Kidney glomerular epithelial cell (primary cell): ENCODE data around the gene MMS19.

ENCODE experiments used
- DNase-seq: peaks from one replicate; lab custom pipeline; 2025; lab: John Stamatoyannopoulos, UW

The MMS19 gene, protein sequence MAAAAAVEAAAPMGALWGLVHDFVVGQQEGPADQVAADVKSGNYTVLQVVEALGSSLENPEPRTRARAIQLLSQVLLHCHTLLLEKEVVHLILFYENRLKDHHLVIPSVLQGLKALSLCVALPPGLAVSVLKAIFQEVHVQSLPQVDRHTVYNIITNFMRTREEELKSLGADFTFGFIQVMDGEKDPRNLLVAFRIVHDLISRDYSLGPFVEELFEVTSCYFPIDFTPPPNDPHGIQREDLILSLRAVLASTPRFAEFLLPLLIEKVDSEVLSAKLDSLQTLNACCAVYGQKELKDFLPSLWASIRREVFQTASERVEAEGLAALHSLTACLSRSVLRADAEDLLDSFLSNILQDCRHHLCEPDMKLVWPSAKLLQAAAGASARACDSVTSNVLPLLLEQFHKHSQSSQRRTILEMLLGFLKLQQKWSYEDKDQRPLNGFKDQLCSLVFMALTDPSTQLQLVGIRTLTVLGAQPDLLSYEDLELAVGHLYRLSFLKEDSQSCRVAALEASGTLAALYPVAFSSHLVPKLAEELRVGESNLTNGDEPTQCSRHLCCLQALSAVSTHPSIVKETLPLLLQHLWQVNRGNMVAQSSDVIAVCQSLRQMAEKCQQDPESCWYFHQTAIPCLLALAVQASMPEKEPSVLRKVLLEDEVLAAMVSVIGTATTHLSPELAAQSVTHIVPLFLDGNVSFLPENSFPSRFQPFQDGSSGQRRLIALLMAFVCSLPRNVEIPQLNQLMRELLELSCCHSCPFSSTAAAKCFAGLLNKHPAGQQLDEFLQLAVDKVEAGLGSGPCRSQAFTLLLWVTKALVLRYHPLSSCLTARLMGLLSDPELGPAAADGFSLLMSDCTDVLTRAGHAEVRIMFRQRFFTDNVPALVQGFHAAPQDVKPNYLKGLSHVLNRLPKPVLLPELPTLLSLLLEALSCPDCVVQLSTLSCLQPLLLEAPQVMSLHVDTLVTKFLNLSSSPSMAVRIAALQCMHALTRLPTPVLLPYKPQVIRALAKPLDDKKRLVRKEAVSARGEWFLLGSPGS

DNA sequence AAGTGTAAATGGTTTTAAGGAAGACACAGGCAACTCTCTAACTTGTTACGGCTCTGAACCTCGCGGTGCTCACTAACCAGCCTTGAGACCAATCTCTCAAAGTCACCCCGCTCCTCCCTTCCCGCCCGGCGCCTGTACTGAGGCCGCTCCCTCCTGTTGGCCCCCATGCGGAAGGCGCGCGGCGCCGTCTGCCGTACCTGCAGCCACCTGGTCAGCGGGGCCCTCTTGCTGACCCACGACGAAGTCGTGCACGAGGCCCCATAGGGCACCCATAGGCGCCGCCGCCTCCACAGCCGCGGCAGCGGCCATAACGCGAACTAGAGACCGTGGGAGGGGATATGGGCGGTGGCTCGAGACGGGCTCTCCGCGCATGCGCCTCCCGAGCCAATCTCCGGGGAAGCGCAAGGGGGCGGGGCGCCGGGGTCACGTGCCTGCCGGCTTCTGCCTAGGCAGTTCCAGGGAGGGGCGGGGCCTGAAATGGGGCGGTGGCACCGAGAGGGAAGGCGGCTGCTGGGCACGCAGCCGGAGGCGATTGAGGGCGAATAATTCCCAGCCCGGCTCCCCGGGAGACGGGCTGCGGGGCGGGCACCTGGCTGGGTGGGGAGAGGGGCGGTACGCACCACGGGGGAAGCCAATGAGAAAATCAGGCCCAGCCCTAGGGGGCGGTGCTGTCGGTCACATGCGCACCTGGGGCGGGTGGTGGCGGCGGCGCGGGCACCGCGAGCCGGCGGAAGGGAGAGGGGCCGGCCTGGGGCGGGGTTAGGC lies at the start of gene MMS19:
Gene MMS19 (minus strand): TSS at position 347 of the 765 bp plus-strand sequence. CDS start 38 bp downstream, at position 309.
- peak; percentile 100 for DNase-seq

DNA sequence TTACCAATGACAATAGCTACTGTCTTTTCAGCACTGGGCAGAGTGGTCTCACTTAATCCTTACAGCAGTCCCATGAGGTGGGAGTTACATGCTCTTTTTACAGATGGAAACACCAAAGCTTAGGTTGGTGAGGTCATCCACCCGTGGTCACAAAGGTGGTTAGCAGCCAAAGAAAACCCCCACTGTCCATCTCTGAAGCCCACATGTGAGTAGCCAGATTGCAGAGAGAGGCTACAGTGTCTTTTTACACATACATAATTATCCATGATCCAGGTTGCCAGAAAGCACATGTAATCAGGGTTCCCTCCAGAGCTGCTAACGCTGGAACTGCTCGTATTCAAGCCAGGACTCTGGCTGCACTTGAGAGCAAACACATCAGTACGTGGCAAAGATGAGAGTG lies 49.7 kb upstream of the MMS19 start:
- DNase-seq, result no peak

DNA sequence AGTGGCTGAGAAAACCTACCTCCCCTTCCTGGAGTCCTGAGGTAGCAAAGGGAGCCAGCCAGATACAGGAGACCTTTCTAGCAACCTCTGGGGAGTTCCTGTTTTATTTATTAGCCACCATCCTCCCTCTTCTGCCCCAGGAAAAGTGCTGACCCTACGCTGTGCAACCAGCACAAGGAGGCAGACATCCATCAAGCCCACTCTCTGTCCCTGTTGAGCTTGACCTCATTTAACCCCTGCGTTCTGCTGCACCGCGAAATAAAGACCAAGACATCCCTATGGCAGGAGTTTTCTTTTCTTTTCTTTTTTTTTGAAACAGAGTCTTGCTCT lies 49.0 kb upstream of the MMS19 start:
- no peak for DNase-seq

DNA sequence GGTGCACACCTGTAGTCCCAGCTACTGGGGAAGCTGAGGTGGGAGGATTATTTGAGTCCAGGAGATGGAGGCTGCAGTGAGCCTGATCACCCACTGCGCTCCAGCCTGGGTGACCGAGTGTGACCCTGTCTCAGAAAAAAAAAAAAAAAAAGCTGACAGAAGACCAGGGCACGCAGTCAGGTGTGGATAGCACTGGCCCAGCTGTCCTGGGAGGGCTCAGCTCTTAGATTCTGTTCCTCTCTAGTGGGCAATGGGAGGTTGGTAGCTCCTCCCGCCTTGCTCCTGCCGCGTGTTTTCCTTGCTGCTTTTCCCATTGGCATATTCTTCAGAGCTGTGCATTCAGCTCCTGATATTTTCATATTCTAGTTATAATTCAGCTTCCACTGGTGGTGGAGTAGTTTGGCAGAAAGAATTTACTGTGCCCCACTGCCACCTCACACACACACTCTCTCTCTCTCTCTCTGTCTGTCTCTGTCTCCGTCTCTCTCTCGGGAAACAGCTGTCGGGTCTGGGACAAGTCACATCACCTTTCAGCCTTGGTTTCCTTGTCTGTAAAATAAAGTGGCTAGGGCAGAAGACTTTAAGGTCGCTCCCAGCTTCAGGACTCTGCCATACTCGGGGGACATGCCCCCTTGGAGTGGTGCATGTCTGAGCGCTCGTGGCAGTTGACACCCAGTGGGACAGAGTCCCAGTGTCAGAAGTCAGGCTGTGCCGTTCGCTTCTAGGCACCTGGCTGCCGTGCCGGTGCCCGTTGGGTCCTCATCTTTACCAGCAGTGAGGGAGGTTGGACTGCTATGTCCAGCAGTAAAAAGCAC lies 48.4 kb upstream of the MMS19 start:
- DNase-seq, result no peak

DNA sequence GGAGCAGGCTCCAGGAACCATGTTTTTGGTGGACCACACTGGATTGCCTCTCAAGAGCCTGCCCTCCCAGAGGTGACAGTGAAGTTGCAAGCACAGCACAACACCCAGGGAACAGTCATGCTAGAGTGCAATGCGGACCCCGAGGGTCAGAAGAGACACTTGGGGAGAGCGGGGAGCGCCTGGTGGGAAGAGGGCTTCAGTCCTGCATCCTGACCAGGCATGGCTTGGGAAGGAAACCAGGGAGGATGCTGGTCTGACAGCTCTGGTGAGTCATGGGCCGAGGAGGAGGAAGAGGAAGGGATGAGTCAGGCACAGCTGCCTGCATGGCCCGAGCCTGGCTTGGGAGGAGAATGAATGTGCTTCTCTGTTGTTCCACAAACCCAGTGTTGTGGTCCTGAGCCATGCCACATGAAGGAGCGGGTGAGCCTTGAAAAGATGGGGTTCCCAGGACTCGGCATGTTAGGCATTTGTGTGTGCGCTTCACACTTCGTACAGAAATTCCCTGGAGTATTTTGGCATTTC lies 44.9 kb upstream of the MMS19 start:
- peak; percentile 87 for DNase-seq

DNA sequence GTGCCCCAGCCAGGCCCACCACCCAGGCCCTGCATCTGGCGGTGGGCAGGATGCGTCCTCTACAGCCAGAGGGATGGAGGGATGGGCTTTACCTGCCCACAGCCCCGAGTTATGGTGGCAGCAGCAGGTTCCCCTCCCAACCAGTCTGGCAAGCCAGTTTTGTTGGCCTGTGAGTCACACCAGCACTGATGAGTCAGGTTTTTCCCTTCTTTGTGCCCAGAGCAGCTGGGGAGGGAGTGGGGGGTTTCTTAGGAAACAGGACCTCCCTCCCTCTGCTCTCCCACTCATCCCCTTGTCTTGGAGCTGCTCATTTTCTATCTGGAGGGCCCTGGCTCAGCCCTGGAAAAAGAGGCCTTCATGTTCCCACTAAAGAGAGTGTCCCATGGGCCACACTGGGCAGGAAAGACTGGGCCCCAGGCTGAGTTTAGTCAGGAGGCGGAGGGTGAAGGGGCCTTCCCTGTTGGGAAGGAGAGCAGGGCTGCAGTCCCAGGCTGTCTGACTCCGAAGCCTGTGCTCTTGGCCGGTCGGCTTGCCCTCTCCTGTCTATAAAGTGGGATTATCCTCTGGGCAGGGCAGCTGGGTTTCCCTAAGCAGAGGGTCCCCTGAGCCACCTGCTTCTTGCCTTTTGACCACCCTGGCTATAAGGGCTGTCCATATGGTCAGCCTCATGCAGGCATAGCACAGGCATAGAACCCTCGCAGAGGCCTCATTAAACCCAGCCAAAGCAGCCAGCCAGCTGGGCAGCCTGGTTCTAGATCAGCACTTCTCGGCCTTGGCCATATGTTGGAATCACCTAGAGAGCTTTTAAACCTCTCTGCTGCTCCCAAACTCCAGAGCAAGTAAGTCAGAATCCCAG lies 44.2 kb upstream of the MMS19 start:
- peak; percentile 92 for DNase-seq

DNA sequence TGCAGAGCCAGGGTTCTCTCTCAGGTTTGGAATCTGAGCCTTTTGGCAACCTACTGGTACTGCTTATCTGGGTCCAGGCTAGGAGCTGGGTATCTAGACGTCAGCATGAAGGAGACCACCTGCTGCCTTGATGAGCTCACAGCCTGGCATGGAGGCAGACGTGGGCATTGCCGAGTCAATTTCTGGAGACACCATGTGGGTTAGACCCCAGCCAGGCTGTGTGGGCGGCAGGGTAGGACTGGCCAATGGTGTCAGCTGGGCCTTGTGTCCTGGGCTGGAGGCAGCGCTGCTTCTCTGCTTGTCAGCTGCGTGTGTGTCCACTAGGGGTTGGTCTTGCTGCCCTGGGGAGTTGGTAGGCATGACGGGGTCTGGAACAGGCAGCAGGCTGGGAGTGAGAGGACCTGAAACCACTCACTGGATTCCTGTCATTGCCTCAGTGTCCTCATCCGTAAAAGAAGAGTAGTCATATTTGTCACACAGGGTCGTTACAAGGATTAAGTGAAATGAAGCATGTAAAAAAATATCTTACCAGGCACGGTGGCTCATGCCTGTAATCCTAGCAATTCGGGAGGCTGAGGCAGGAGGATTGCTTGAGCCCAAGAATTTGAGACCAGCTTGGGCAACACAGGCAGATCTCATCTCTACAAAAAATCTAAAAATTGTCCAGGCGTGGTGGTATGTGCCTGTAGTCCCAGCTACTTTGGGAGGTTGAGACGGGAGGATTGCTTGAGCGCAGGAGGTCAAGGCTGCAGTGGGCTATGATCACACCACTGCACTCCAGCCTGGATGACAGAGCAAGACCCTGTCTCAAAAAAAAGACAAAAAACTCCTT lies 42.7 kb upstream of the MMS19 start:
- DNase-seq, result peak; percentile 44

DNA sequence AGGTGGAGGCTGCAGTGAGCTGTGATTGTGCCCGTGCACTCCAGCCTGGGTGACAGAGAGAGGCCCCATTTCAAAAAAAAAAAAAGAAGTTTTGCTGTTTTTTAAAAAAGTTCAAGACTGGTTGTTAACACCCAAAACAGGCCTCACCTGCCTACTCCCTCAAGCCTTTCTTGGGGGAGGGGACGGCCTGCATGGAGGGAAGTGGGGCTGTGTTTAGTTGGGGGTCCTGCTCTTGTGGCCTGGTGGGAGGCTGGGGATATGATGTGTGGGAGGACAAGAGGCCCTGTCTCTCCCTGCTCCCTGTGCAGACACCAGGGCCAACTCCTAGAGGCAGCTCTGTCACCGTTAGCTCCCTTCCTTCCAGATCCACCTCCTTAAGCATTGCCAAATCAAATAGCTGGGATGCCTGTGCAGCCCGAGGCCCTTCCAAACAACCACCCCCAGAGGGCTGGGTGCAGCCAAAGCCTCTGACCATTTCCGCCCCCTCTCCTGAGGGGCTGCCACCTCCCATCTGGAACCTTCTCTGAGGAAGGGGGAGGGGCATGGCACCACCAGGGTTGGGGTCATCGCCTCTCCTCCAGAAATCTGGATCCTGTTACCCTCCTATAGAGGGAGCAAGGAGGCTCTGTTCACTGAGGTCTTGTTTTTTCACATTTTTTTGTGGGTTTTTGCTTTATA lies 41.4 kb upstream of the MMS19 start:
- peak; percentile 84 for DNase-seq

DNA sequence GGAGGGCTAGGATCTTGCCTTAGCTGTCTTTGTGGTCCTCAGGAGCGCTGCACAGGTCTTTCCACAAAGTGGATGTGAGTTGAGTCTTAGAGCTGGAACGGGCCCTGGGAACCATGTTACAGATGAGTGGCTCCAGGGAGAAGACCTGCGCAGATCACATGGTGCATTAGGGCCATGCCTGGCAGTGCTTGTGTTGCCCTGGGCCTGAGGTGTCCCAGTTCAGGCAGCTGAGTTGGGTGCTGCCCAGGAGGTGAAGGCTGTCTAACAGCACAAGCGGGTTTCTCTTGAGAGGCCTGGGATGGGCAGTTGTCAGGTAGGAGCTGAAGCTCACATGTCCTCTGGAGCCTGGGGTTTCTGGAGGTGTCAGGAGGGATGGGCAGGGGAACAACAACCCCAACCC lies 40.6 kb upstream of the MMS19 start:
- DNase-seq, result peak; percentile 75

DNA sequence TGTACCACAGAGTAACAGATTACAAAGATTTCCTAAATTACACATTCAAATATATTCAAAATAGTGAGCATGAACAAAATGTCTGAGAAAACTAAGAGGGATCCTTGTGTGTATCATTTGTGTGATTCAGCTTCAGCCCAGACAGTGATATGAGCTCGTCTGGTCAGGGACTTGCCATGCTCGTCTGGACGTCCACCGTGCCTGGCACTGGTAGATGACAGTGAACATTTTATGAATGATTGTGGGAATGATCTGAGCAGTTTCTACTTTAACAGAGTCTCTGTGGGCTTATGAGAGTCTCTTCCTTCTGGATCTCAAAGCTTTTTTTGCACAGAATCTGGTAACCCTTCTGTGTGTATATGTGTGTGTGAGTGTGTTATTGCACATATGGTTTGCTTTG lies 40.2 kb upstream of the MMS19 start:
- peak; percentile 77 for DNase-seq

DNA sequence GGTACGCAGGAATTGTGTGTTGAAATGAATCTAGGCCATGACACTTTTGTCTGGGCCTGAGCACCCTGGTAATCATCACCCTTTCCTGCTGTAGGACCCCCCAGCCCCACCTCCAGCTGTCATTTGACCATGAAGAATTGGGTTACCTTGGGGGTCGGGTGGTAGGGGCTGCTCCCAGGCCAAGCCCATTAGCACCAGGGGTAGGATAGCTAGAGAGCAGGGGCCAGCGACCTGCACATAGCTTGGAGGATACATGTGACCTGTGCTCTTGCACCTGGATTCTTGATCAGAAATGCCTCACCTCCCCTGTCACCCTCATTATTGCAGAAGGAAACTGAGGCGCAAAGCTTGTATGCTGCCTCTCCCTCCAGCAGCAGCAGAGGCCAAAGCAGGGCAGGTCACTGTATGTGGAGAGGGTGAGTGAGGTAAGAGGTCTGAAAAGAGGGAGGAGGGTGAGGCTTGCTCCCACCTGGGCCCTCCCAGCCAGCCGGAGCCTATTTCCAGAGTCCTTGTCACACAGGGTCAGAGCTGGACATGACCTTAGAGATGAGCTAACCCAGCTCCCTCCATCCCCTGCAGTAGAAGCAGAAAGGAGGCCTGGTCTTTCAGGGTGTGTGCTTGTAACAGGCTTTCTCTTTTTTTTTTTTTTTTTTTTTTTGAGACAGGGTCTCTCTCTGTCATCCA lies 39.1 kb upstream of the MMS19 start:
- DNase-seq, result no peak

DNA sequence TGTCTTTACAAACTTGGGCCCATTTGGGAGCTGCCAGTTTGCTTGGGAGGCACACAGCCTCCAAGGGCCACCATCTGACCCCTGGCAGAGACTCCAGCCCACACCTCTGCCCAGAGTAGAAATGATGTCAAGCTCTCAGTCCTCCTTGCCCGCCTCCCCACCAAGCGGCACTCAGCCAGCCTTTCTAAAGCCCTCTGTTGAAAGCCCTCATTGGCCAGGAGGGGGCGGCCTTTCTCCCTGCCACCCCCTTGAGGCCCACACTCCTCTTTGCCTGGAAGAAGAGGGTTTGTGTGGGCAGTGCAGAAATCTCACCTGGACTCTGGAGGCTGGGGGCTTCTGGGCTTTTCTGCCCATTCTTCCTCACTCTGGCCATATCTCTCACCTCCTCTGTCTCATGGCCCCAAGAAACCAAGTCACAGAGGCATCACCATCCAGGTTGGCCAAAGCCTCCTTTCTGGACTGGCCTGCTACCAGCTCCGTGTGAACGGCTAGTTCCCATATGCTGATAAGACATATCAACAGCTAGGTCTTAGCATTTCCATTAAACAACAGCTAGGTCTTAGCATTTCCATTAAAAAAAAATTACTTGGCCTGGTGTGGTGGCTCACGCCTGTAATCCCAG lies 36.6 kb upstream of the MMS19 start:
- DNase-seq, result no peak

DNA sequence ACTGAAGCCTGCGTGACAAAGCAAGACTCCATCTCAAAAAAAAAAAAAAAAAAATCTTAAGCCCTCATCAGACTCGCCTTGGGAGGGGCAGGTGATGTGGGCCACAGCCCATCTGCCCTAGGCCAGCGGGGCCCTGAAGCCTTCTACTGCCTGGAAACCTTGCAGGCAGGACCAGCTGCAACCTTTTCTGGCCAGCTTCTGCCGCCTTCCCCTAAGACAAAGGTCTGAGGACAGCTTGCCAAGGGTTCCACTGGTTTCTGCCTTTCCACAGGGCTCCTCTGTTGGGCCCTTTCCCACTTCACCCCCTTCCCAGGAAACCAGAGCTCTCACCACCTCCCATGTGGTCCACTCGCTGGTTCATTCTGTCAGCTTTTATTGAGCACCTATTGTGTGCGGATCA lies 35.7 kb upstream of the MMS19 start:
- no peak for DNase-seq

DNA sequence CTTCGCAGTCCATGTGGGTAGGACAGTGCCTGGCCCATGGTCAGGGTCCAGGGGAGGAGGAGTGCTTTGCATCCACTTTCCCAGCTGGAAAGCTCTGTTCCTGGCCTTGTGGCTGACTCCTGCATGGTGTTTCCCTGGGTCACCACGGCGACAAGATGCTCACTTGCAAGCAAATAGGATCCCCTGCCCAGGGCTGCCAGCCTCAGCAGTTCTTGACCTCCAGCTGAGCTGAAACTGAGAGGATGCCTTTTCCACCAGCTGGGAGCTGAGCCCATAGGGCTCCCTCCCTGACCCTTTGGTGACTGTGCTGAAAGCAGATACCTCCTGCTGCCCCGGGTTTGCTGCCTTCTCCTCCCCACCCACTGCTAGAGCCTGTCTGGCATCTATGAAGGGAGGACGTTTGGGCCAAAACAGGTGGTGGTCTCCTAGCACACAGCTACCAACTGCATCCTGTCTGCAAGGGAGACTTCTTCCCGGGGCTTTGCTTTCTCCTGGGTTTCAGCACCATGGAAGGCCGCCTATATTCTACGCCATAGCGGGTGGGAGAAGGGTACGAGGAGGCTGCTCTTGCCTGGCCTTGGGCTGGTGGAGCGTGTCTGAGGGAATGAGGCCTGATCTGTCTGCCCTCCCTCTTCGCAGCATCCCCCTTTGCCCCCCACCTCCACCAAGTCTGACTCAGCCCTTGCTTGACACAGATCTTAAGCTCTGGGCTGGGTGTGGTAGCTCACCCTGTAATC lies 34.9 kb upstream of the MMS19 start:
- DNase-seq, result peak; percentile 53

DNA sequence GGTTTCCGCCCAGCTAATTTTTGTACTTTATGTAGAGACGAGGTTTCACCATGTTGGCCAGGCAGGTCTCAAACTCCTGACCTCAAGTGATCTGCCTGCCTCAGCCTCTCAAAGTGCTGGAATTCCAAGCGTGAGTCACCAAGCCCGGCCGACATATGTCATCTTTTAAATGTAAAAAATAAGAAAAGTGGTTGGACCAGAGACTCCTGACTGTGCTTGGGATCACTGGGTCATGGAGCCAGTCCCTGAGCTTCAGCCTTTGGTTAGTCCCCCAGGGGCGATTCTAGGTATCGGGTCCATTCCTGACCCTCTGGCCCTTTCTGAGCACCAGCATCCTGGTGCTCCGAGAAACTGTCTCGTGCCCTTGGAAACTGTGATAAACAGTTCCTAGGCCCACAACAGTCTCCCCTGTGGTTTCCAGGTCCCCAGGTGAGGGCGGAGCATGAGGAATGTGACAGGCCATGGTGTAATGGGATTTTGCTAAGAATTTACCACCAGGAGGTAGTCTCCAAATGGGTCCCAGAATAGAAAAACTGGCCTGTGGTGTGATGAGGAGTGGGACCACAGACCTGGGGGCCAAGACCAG lies 33.3 kb upstream of the MMS19 start:
- no peak for DNase-seq

DNA sequence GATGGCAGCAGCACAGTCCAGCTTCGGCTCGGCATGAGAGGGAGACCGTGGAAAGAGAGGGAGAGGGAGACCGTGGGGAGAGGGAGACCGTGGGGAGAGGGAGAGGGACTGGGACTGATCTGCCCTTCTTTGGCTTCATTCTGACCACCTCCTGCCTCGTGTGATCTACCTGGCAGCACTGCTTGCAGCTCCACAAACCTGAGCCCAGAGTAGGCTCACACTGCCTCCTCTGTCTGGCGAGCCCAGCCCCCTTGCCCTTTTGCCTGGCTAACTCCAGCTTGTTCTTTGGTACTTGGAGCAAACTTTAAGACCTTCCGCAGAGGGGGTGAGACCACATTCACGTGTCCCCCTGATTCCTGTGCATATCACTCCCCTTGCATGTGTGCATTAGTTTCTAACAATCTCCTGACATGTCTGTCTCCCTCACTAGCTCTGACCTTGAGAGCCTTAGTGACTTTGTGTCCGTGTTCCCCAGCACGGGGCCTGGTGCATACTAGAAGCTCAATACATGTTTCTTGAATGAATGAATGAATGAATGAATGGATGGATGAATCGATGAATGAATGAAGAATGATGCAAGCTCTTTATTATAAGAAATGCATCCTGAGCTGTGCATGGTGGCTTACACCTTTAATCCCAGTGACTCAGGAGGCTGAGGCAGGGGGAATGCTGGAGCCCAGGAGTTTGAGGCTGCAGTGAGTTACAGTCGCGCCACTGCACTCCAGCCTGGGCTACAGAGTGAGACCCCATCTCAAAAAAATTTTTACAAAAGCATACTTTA lies 31.7 kb upstream of the MMS19 start:
- DNase-seq, result no peak
